ENCODE measurements around the gene CCT8. TPM values are rescaled to one million over a fixed set of nuclear protein-coding genes. Genes with fewer than 3 reads are reported as not detected.
"Not testable (repeated sequence)": the region's sequence is repeated elsewhere in the genome, so short reads cannot be mapped to it uniquely, and the experiment has no call there.

The CCT8 gene
- total and polyA plus RNA-seq, 4 donors, result 122 to 155 (median 137) TPM

GRCh38 chr21:29025328-29025713 lies 48.1 kb downstream of the CCT8 start:
- no peaks in the 10 kb centered on the region for H3K27me3 ChIP-seq (ENCODE audit: control insufficient read depth, insufficient read depth, low read length)
- peaks cover 7% of the 10 kb centered on the region for H3K4me1 ChIP-seq (ENCODE audit: control insufficient read depth, insufficient read depth, low read length)
- WGBS (ENCODE audit: insufficient coverage), result 7% methylated on average over 3 of the region's 6 CpGs
- no peak for DNase-seq (ENCODE audit: low read depth in 4 of 6, low spot score in 6 of 6)
- H3K4me3 ChIP-seq (ENCODE audit: low read depth, low read length), result peak overlapping the region; percentile 98
- H3K36me3 ChIP-seq (ENCODE audit: control insufficient read depth, insufficient read depth, low read length), result peaks cover 6% of the 10 kb centered on the region
- H3K9me3 ChIP-seq (ENCODE audit: control insufficient read depth, insufficient read depth, low read length), result no peaks in the 10 kb centered on the region
- H3K27ac ChIP-seq (ENCODE audit: low read depth, low read length), result peak overlapping the region; percentile 100

- Histone ChIP-seq H3K4me1 (ENCODE audit: control insufficient read depth, insufficient read depth, low read length) (peaks cover 8% of the 10 kb centered on the region), H3K27me3 (ENCODE audit: control insufficient read depth, insufficient read depth, low read length) (no peaks in the 10 kb centered on the region), H3K27ac (ENCODE audit: low read depth, low read length) (peak within 1 kb of the TSS; percentile 100), H3K36me3 (ENCODE audit: control insufficient read depth, insufficient read depth, low read length) (peaks cover 6% of the 10 kb centered on the region), H3K4me3 (ENCODE audit: low read depth, low read length) (peak within 1 kb of the TSS; percentile 98), H3K9me3 (ENCODE audit: control insufficient read depth, insufficient read depth, low read length) (no peaks in the 10 kb centered on the region)
- peak; percentile 96 to 100 (median 99) for DNase-seq (ENCODE audit: low read depth in 4 of 6, low spot score in 6 of 6)
- WGBS (ENCODE audit: insufficient coverage), result 0% methylated on average over 37 of the region's 48 CpGs
These were observed 48.7 kb downstream of the CCT8 start, which contains the start of gene USP16 for GRCh38 chr21:29024474-29025327. USP16 (plus strand) TSS chr21:29024668; CDS start chr21:29027914, 3,246 bp downstream.

DNA sequence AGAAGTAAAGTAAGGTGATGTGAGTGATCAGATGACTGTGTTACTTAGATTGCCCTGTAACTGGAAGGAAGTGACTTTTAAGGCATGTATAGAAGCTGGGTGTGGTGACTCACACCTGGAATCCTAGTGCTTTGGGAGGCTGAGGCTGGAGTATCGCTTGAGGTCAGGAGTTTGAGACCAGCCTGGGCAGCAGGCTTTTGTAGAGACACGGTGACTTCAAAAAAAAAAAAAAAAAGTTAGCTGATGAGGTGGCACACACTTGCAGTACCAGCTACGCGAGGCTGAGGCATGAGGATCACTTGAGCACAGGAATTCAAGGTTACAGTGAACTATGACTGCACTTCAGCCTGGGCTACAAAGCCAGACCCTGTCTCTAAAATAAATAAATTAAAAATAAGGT lies 51.3 kb downstream of the CCT8 start:
- Histone ChIP-seq H3K27ac (ENCODE audit: low read depth, low read length) (no peak overlapping the region), H3K4me1 (ENCODE audit: control insufficient read depth, insufficient read depth, low read length) (peaks cover 19% of the 10 kb centered on the region), H3K27me3 (ENCODE audit: control insufficient read depth, insufficient read depth, low read length) (no peaks in the 10 kb centered on the region), H3K36me3 (ENCODE audit: control insufficient read depth, insufficient read depth, low read length) (no peaks in the 10 kb centered on the region), H3K4me3 (ENCODE audit: low read depth, low read length) (no peak overlapping the region), H3K9me3 (ENCODE audit: control insufficient read depth, insufficient read depth, low read length) (no peaks in the 10 kb centered on the region)
- WGBS (ENCODE audit: insufficient coverage), result 82% methylated on average over 2 of the region's 4 CpGs
- DNase-seq (ENCODE audit: low read depth in 4 of 6, low spot score in 6 of 6), result no peak

GRCh38 chr21:29018540-29018939 lies 54.9 kb downstream of the CCT8 start:
- DNase-seq (ENCODE audit: low read depth in 4 of 6, low spot score in 6 of 6), result no peak
- peaks cover 12% of the 10 kb centered on the region for H3K4me1 ChIP-seq (ENCODE audit: control insufficient read depth, insufficient read depth, low read length)
- H3K4me3 ChIP-seq (ENCODE audit: low read depth, low read length), result peak overlapping the region; percentile 93
- peak overlapping the region; percentile 69 for H3K27ac ChIP-seq (ENCODE audit: low read depth, low read length)
- H3K36me3 ChIP-seq (ENCODE audit: control insufficient read depth, insufficient read depth, low read length), result no peaks in the 10 kb centered on the region
- no peaks in the 10 kb centered on the region for H3K9me3 ChIP-seq (ENCODE audit: control insufficient read depth, insufficient read depth, low read length)
- no CpG with 5 or more reads among the region's 12 CpGs for WGBS (ENCODE audit: insufficient coverage)
- no peaks in the 10 kb centered on the region for H3K27me3 ChIP-seq (ENCODE audit: control insufficient read depth, insufficient read depth, low read length)

DNA sequence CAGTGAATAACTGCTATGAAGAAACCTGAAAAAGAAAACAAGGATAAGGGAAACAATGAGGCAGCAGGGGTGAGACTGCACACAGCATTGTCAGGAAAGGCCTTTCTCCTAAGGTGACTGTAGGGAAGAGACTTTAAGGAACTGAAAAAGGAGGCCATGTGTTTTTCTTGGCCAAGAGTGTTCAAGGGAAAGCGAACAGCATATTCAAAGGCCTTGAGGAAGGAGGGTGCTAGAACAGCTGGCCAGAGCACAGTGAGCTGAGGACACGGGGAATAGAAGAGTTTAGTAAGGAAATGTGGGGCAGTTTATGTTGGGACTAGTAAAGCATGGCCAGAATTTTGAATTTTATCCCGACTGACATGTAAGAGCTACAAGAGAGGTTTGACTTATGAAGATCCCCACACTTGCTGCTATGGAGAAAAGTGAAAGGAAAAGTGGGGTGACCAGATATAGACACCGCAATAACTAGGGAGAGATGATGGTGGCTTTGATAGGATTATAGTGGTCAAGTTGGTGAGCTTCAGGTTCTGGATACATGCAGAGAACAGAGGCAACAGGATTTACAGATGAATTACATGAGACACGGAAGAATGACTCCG lies 55.7 kb downstream of the CCT8 start:
- 91% methylated on average over 6 of the region's 6 CpGs for WGBS (ENCODE audit: insufficient coverage)
- H3K4me3 ChIP-seq (ENCODE audit: low read depth, low read length), result no peak overlapping the region

GRCh38 chr21:29011236-29011635 lies 62.2 kb downstream of the CCT8 start:
- not testable (repeated sequence) for H3K27me3 ChIP-seq (ENCODE audit: control insufficient read depth, insufficient read depth, low read length); H3K36me3 ChIP-seq (ENCODE audit: control insufficient read depth, insufficient read depth, low read length); H3K4me1 ChIP-seq (ENCODE audit: control insufficient read depth, insufficient read depth, low read length); H3K9me3 ChIP-seq (ENCODE audit: control insufficient read depth, insufficient read depth, low read length); DNase-seq (ENCODE audit: low read depth in 4 of 6, low spot score in 6 of 6); H3K4me3 ChIP-seq (ENCODE audit: low read depth, low read length); H3K27ac ChIP-seq (ENCODE audit: low read depth, low read length)
- WGBS (ENCODE audit: insufficient coverage), result 89% methylated on average over 7 of the region's 30 CpGs

More for the DNA sequence above, 55.7 kb downstream of the CCT8 start:
- Histone ChIP-seq H3K4me1 (ENCODE audit: control insufficient read depth, insufficient read depth, low read length) (peaks cover 12% of the 10 kb centered on the region), H3K27ac (ENCODE audit: low read depth, low read length) (no peak overlapping the region), H3K36me3 (ENCODE audit: control insufficient read depth, insufficient read depth, low read length) (no peaks in the 10 kb centered on the region), H3K9me3 (ENCODE audit: control insufficient read depth, insufficient read depth, low read length) (no peaks in the 10 kb centered on the region), H3K27me3 (ENCODE audit: control insufficient read depth, insufficient read depth, low read length) (no peaks in the 10 kb centered on the region)
- DNase-seq (ENCODE audit: low read depth in 4 of 6, low spot score in 6 of 6), result no peak

DNA sequence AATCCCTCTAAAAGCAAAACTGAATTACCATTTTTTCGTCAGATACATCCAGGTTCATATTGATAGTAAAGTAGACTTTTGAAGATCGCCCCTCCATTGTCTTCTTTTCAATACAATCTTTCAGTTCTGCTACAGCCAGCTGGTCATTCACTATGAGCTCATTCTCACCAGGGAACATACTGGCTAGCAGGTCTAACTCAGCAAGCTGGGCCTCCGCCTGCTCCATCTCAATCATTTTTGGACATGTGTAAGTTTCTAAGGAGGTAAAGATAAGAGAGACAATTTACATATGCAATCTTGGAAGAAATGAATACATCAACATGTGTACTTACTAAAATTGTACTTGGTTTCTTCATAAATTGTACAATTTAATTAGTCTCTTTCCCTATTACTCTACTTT lies 65.1 kb downstream of the CCT8 start:
- no CpG with 5 or more reads among the region's 3 CpGs for WGBS (ENCODE audit: insufficient coverage)
- Histone ChIP-seq H3K9me3 (ENCODE audit: control insufficient read depth, insufficient read depth, low read length) (no peaks in the 10 kb centered on the region), H3K4me3 (ENCODE audit: low read depth, low read length) (no peak overlapping the region), H3K36me3 (ENCODE audit: control insufficient read depth, insufficient read depth, low read length) (no peaks in the 10 kb centered on the region), H3K4me1 (ENCODE audit: control insufficient read depth, insufficient read depth, low read length) (peaks cover 1% of the 10 kb centered on the region), H3K27me3 (ENCODE audit: control insufficient read depth, insufficient read depth, low read length) (no peaks in the 10 kb centered on the region), H3K27ac (ENCODE audit: low read depth, low read length) (no peak overlapping the region)
- DNase-seq (ENCODE audit: low read depth in 4 of 6, low spot score in 6 of 6), result no peak

DNA sequence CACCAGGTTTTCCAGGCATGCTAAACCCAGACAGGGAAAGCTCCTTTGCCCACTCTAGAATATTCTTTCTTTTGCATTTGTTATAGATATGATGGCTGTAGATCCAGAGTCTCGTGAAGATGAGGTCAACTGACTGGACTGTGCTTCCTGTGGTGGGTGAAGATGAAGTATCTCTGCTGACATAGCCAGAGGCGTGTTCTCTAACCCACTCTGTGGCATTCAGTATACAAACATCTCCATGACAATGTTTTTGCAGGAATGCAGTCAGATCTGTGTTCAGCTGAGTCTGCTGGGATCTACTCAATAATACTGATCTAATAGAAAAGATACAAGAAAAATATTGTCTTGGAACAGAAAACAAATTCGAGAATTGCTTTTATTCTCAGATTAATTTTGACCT lies 65.6 kb downstream of the CCT8 start:
- no CpG with 5 or more reads among the region's 3 CpGs for WGBS (ENCODE audit: insufficient coverage)
- no peak overlapping the region for H3K4me3 ChIP-seq (ENCODE audit: low read depth, low read length)
- peaks cover 4% of the 10 kb centered on the region for H3K4me1 ChIP-seq (ENCODE audit: control insufficient read depth, insufficient read depth, low read length)
- no peaks in the 10 kb centered on the region for H3K9me3 ChIP-seq (ENCODE audit: control insufficient read depth, insufficient read depth, low read length)
- no peak overlapping the region for H3K27ac ChIP-seq (ENCODE audit: low read depth, low read length)
- H3K27me3 ChIP-seq (ENCODE audit: control insufficient read depth, insufficient read depth, low read length), result no peaks in the 10 kb centered on the region
- DNase-seq (ENCODE audit: low read depth in 4 of 6, low spot score in 6 of 6), result no peak
- no peaks in the 10 kb centered on the region for H3K36me3 ChIP-seq (ENCODE audit: control insufficient read depth, insufficient read depth, low read length)

GRCh38 chr21:29007135-29007534 lies 66.3 kb downstream of the CCT8 start:
- WGBS (ENCODE audit: insufficient coverage), result 100% methylated on average over 1 of the region's 3 CpGs

More at GRCh38 chr21:29007135-29007534, 66.3 kb downstream of the CCT8 start:
- Histone ChIP-seq H3K9me3 (ENCODE audit: control insufficient read depth, insufficient read depth, low read length) (no peaks in the 10 kb centered on the region), H3K4me1 (ENCODE audit: control insufficient read depth, insufficient read depth, low read length) (peaks cover 8% of the 10 kb centered on the region), H3K4me3 (ENCODE audit: low read depth, low read length) (no peak overlapping the region), H3K27ac (ENCODE audit: low read depth, low read length) (no peak overlapping the region), H3K27me3 (ENCODE audit: control insufficient read depth, insufficient read depth, low read length) (no peaks in the 10 kb centered on the region), H3K36me3 (ENCODE audit: control insufficient read depth, insufficient read depth, low read length) (no peaks in the 10 kb centered on the region)
- DNase-seq (ENCODE audit: low read depth in 4 of 6, low spot score in 6 of 6), result no peak

All from spinal cord (tissue), 10 donors.